SH-SY5Y (cell line): Measurements from ENCODE around the gene RTN4R.

ENCODE experiments used
- GATA2 ChIP-seq: IDR thresholded peaks from 2 replicates; pipeline ENCODE4 v1.6.1; 2011; ENCODE audit warnings: mild to moderate bottlenecking, low read depth, low read length
- GATA3 ChIP-seq: IDR thresholded peaks from 2 replicates; pipeline ENCODE4 v1.6.1; 2011; ENCODE audit warnings: low read depth, mild to moderate bottlenecking, low read length, moderate library complexity

Gene RTN4R

DNA sequence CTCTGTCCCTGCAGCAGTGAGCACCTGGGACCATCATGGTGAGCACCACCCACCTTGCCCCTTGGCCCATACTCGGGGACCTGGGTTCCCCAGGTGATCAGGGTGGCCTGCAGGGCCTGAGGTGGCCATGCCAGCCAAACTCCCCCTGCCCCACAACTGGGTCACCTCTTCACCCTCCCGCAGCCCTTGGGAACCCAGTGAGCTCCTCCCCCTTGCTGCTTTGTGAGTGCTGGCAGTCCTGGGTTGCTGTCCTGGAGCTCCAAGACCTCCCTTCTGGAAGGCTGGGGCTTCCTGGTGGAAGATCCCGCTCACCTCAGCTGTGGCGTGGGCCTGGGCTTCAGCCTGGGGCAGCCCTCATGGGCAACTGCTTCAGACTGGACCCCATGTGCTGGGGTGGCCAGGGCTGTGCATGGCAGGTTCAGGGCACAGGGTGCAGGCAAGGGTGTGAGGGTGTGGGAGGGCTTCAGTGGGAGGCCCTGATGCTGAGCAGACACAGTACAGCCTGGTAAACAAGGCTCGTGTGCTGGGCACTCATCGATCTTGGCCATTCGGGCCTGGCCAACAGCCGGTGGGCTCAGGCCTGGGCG, 57.6 kb downstream of the RTN4R start:
- no peak for TF ChIP-seq GATA2
- no peak for TF ChIP-seq GATA3

GRCh38 chr22:20209761-20210250, 58.3 kb downstream of the RTN4R start:
- TF ChIP-seq GATA2 (no peak), GATA3 (no peak)

- no peak for TF ChIP-seq GATA2
- no peak for TF ChIP-seq GATA3
Measured at GRCh38 chr22:20208713-20209310, 59.3 kb downstream of the RTN4R start.

- no peak for TF ChIP-seq GATA2
- TF ChIP-seq GATA3 = no peak
Measured at GRCh38 chr22:20207277-20208025, 60.7 kb downstream of the RTN4R start.

DNA sequence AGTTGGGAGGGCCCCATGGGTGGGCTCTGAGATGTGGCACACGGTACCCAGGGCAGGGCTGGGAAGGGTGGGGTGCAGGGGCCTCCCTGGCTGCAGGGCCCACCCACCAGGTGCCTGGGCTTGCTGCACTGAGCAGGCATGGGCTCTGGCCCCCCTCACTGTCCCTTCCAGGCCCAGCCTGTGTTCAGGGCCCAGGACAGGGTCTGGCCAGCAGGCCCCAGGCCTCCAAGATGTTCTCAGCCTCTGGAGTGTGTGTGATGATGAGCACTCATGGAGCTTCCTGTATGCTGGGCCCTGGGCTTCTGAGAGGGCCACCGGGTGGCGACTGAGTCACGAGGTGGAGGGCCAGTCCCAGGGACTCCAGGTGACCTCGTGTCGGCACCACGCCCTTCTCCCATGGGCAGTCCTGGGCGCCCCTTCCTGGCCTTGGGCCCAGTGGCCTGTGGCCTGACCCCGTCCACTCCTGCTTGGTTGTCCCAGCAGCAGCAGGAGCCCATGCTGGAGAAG, 61.4 kb downstream of the RTN4R start:
- TF ChIP-seq GATA2 (no peak), GATA3 (no peak)

GRCh38 chr22:20205964-20206708, 62.0 kb downstream of the RTN4R start:
- TF ChIP-seq GATA2 = no peak
- no peak for TF ChIP-seq GATA3

DNA sequence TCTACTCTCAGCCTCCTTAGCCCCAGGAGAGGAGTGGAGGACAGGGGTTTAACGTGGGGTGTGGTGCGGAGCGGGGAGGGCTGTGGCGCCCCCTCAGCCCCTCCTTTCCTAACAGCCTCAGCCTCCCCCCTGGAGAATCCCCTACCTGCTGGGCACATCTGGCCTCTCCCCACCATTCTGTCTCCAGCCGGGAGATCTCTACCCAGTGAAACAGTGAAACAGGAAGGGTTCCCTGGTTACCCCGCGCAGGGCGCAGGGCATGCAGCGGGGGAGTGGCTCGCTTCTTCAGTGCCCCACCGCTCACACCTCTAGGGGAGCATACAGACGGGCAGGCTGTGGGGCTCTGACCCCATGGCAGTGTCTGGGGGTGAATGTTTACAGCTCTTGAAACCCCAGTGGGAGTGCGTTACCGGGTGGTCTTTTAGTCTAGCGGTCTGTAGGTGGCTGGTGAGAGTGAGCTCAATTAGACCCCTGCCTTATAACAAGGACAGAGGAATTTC, 62.6 kb downstream of the RTN4R start:
- TF ChIP-seq GATA3 = no peak
- no peak for TF ChIP-seq GATA2

DNA sequence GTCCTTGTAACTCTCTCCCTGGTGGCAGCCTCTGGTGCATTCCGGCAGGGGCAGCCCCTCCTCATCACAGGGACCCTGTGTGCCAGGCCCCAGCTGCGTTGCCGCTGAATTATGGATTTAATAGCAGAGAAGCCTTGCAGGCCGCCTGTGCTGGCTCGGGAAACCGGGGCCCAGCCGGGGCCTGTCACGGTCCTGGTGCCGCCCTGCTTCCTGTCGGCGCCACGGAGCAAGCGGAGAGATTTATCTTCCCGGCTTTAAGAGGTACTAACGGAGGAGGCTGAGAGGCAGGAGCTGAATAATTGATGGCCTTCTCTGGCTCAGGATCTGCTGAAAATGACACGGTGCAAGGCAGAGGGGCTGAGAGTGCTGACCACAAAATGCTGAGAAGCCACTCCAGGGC, 63.3 kb downstream of the RTN4R start:
- TF ChIP-seq GATA2 (no peak), GATA3 (no peak)

- TF ChIP-seq GATA3 (no peak), GATA2 (no peak)
Measured at GRCh38 chr22:20204311-20204710, 63.8 kb downstream of the RTN4R start.

DNA sequence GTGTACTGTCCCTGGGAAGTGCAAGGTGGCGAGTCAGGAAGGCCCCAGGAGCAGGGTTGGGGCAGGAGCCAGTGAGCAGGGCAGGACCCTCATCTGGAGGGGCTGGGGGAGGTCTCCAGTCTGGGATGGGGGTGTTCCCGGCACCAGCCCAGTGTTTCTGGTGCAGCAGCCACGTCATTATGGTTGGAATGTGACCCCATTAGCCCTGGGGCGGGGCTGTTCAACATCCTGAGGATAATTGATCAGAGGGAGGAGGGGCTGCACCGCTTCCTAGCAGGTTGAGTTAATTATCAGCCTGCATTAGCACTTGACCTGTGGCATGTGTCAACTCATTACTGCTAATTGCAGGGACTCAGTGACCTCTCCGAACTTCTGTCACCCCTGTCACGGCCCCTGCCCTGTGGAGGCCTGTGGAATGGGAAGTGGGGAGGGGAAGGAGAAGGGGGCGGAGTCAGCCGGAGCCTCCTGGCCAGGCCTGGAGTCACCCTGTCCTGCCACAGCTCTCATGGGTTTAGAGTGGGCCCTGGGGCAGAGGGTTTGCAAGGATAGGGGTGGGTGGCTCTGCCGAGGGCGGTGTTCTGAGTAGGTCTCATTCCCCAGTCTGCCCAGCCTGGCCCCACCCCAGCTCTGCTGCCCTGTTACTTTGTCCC, 64.4 kb downstream of the RTN4R start:
- TF ChIP-seq GATA3 = no peak
- TF ChIP-seq GATA2 = no peak

DNA sequence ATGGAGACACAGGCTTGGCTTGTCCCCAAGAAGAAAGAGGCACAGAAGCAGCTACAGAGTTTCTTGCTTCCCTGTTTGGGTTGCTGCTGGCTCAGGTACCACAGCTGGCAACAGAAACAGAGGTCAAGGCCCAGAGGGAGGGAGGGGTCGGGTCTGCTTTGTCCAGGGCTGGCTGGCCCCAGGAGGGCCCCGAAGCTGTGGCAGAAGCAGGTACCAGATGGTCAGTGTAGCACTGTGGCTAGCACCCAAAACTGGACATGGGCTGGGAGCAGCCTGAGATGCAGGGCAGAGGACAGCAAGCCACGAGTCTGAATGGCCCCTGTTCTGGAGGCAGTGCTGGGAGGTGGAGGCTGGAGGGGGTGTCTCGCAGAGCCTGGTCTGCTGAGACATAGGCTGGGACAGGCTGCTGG, 65.0 kb downstream of the RTN4R start:
- TF ChIP-seq GATA2 = no peak
- no peak for TF ChIP-seq GATA3

DNA sequence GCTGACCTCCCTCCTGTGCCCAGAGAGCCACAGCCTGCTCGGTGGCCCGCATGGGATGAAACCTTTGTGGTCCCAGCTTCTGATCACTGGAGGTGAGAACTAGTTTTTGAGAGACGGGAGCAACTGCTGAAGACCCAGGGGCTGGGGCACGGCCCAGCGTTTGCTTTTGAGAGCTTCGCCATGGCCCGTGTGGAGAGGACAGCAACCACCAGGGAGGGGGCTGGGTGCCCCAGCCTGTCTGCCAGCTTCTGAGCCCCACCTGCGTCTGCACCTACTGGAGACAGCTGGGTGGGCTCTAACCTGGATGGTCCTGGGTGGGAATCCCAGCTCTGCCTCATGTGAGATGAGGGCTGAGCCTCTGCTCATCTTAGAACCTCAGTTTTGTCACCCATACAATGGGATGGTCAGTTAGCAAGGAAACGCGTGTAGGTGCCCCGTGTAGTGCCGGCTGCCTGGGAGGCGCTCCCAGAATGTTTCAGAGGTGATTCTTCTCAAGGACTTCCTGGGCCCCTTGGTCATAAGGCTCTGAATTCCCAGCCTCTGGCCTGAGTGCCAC, 66.2 kb downstream of the RTN4R start:
- TF ChIP-seq GATA2 (no peak), GATA3 (no peak)

GRCh38 chr22:20199906-20200305, 68.2 kb downstream of the RTN4R start:
- no peak for TF ChIP-seq GATA3
- TF ChIP-seq GATA2 = no peak

GRCh38 chr22:20199413-20199842, 68.7 kb downstream of the RTN4R start:
- TF ChIP-seq GATA3 = no peak
- TF ChIP-seq GATA2 = no peak
